Keratinocyte (primary cell): ENCODE data around the gene NAA80. TPM values are rescaled to one million over a fixed set of nuclear protein-coding genes. Genes with fewer than 3 reads are reported as not detected.

ENCODE experiments used
- DNase-seq: peaks from one replicate; pipeline ENCODE4 v3.0.0-alpha.2; 2011; ENCODE audit warnings: low read depth, missing footprints, low spot score
- FAIRE-seq: peaks from 2 replicates; lab custom pipeline; 2011; peaks lifted over from hg19 to GRCh38; lab: Jason Lieb, UNC
- H2AFZ ChIP-seq: 2 replicates; pipeline ENCODE4 v1.6.0; 2012; ENCODE audit warnings: low read length, control low read depth, inconsistent platforms; ENCODE audit not compliant: control insufficient read depth
- H3K27ac ChIP-seq: 2 replicates; pipeline ENCODE4 v1.5.1; 2011; ENCODE audit warnings: low read length; ENCODE audit not compliant: control insufficient read depth, insufficient read depth
- H3K27me3 ChIP-seq: 3 replicates; pipeline ENCODE4 v1.6.0; 2011; ENCODE audit warnings: low read length; ENCODE audit not compliant: control insufficient read depth, insufficient read depth; ENCODE audit errors: extremely low read depth
- H3K36me3 ChIP-seq, 2 experiments: 2 replicates in 1 of 2; 3 replicates in 1 of 2; pipeline ENCODE4 v1.5.1; 2011; ENCODE audit warnings: low read length in 2 of 2, mild to moderate bottlenecking in 1 of 2; ENCODE audit not compliant: control insufficient read depth in 2 of 2, insufficient read depth in 2 of 2; ENCODE audit errors: extremely low read depth in 1 of 2
- H3K4me1 ChIP-seq: 3 replicates; pipeline ENCODE4 v1.5.1; 2011; ENCODE audit warnings: low read length; ENCODE audit not compliant: control insufficient read depth, insufficient read depth; ENCODE audit errors: extremely low read depth
- H3K4me2 ChIP-seq: 3 replicates; pipeline ENCODE4 v1.6.0; 2011; ENCODE audit warnings: low read depth, low read length; ENCODE audit not compliant: control insufficient read depth, insufficient read depth; ENCODE audit errors: extremely low read depth
- H3K4me3 ChIP-seq, 3 experiments: fragments of 200-600 bp in 1 of 3; sonication (generic) in 1 of 3; 2 replicates in 2 of 3; 3 replicates in 1 of 3; pipeline ENCODE4 v1.5.1; 2011 to 2016; ENCODE audit warnings: low read length in 3 of 3, mild to moderate bottlenecking in 3 of 3, control low read depth in 2 of 3, inconsistent platforms in 1 of 3, low read depth in 1 of 3, mixed read lengths in 1 of 3, mixed run types in 1 of 3, moderate library complexity in 1 of 3; ENCODE audit not compliant: control insufficient read depth in 2 of 3, insufficient read depth in 2 of 3; ENCODE audit errors: extremely low read depth in 1 of 3
- H3K79me2 ChIP-seq: 2 replicates; pipeline ENCODE4 v1.6.0; 2012; ENCODE audit warnings: low read length; ENCODE audit not compliant: control insufficient read depth, insufficient read depth
- H3K9ac ChIP-seq: 3 replicates; pipeline ENCODE4 v1.6.0; 2011; ENCODE audit warnings: low read length; ENCODE audit not compliant: control insufficient read depth, insufficient read depth; ENCODE audit errors: extremely low read depth
- H3K9me1 ChIP-seq: 3 replicates; pipeline ENCODE4 v1.6.0; 2011; ENCODE audit warnings: low read length; ENCODE audit not compliant: control insufficient read depth, insufficient read depth; ENCODE audit errors: extremely low read depth
- H3K9me3 ChIP-seq: 2 replicates; pipeline ENCODE4 v1.5.1; 2012; ENCODE audit warnings: low read depth, low read length; ENCODE audit not compliant: control insufficient read depth
- H4K20me1 ChIP-seq: 3 replicates; pipeline ENCODE4 v1.6.0; 2011; ENCODE audit warnings: low read length; ENCODE audit not compliant: control insufficient read depth, insufficient read depth; ENCODE audit errors: extremely low read depth
- EZH2 ChIP-seq: IDR thresholded peaks from one replicate; pipeline ENCODE4 v1.6.1; 2012; ENCODE audit warnings: inconsistent platforms, mild to moderate bottlenecking, low read length, moderate library complexity
- dilution Hi-C: fragments of 300-500 bp; cut with MboI; formaldehyde crosslinking; loops from one replicate; pipeline ENCODE4 v1.7.0; 2020; ENCODE audit warnings: low sequenced_read_pairs; ENCODE audit not compliant: extremely low pct_ligation_motif_present
- polyA plus RNA-seq, 5 experiments: library from polyadenylated mRNA; depleted of rRNA in 3 of 5; stranded (reverse) in 3 of 5; stranded (forward) in 1 of 5; unstranded in 1 of 5; fragments of >200 nt; gene quantifications; 1 replicate in 1 of 5; 2 replicates in 3 of 5; 3 replicates in 1 of 5; pipeline versions ENCODE4 v1.2.1 to v1.2.3, GENCODE V29; 2011 to 2012; ENCODE audit warnings: missing spikeins in 2 of 5, low read depth in 1 of 5, low replicate concordance in 1 of 5
- TF ChIP-seq, protein P1 (sequence below), 3 experiments: IDR thresholded peaks in 1 of 3; conservative IDR thresholded peaks in 1 of 3; optimal IDR thresholded peaks in 1 of 3; 2 replicates in 2 of 3; 3 replicates in 1 of 3; pipeline versions ENCODE3 to v1.5.1; 2011; ENCODE audit warnings: low read length in 3 of 3, mild to moderate bottlenecking in 3 of 3, moderate library complexity in 2 of 3, control low read depth in 1 of 3, inconsistent platforms in 1 of 3; ENCODE audit not compliant: insufficient read depth in 2 of 3; ENCODE audit errors: extremely low read depth in 1 of 3

NAA80 gene
- polyA plus RNA-seq, 1 donor (not counting 4 experiments of a cell fraction or from before 2014, with no cell fraction given), result 6.1 TPM

DNA sequence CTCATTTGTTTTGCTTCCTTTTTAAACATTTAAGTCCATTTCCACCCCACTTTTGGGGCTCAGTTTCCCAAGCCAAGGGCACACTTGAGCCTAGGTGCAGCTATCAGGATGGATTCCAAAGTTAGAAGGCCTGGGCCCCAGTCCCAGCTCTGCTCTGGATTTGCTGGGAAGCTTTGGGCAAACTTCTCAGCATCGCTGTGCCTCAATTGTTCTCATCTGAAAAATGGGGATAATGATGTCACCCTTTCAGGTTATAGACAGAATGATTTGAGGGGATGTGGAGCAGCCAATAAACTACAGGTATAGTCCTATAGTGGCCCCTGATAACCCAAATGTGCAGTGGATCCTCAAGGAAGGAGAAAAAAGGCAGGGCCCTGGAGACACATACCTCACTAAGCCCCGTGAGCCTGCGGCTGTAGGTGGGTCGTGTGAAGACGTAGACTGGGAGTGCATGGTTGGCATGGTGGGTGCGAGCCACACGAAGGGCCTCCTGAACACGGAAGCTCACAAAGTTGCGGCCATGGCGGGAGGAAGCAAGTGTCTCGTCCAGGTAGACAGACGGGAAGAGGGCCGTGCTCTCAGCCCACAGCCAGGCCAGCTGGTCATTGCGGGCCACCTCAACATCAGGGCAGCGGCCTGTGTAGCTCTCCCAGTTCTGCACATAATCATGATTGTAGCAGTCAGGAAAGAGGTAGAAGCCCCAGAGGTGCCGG is 20.1 kb upstream of the NAA80 start:
- TF ChIP-seq, protein P1, sequence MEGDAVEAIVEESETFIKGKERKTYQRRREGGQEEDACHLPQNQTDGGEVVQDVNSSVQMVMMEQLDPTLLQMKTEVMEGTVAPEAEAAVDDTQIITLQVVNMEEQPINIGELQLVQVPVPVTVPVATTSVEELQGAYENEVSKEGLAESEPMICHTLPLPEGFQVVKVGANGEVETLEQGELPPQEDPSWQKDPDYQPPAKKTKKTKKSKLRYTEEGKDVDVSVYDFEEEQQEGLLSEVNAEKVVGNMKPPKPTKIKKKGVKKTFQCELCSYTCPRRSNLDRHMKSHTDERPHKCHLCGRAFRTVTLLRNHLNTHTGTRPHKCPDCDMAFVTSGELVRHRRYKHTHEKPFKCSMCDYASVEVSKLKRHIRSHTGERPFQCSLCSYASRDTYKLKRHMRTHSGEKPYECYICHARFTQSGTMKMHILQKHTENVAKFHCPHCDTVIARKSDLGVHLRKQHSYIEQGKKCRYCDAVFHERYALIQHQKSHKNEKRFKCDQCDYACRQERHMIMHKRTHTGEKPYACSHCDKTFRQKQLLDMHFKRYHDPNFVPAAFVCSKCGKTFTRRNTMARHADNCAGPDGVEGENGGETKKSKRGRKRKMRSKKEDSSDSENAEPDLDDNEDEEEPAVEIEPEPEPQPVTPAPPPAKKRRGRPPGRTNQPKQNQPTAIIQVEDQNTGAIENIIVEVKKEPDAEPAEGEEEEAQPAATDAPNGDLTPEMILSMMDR (optimal IDR thresholded peaks at IDR 0.05 in 1 of 3, IDR thresholded peaks at IDR 0.05 in 1 of 3, conservative IDR thresholded peaks at IDR 0.05 in 1 of 3; ENCODE audit: extremely low read depth in 1 of 3, insufficient read depth in 2 of 3, low read length in 3 of 3), result no peak
- TF ChIP-seq EZH2, result no peak
- no peaks in the 10 kb centered on the region for H3K9me3 ChIP-seq
- no peaks in the 10 kb centered on the region for H3K27me3 ChIP-seq
- H4K20me1 ChIP-seq, result no peaks in the 10 kb centered on the region
- H3K79me2 ChIP-seq, result peaks cover 35% of the 10 kb centered on the region
- peaks cover 45% of the 10 kb centered on the region for H3K4me1 ChIP-seq
- H2AFZ ChIP-seq, result no peak overlapping the region
- dilution Hi-C loops, result no loop called here
- H3K36me3 ChIP-seq, result peaks cover 13 to 31% of the 10 kb centered on the region in 2 experiments
- H3K9me1 ChIP-seq, result peaks cover 7% of the 10 kb centered on the region
- no peak overlapping the region for H3K4me2 ChIP-seq
- H3K9ac ChIP-seq, result no peak overlapping the region
- DNase-seq (no peak), FAIRE-seq (no peak)
- H3K4me3 ChIP-seq, result no peak overlapping the region
- no peak overlapping the region for H3K27ac ChIP-seq

GRCh38 chr3:50318615-50319014 is 19.4 kb upstream of the NAA80 start:
- Histone ChIP-seq H3K4me3 (no peak overlapping the region), H3K27me3 (no peaks in the 10 kb centered on the region), H3K9ac (no peak overlapping the region), H3K9me3 (no peaks in the 10 kb centered on the region), H3K27ac (no peak overlapping the region), H3K79me2 (peaks cover 35% of the 10 kb centered on the region), H3K4me2 (no peak overlapping the region), H3K4me1 (peaks cover 45% of the 10 kb centered on the region), H3K9me1 (peaks cover 7% of the 10 kb centered on the region), H3K36me3 (peaks cover 12 to 25% of the 10 kb centered on the region in 2 experiments), H4K20me1 (no peaks in the 10 kb centered on the region), H2AFZ (no peak overlapping the region)
- dilution Hi-C loops, result no loop called here
- TF ChIP-seq, protein P1 (optimal IDR thresholded peaks at IDR 0.05 in 1 of 3, IDR thresholded peaks at IDR 0.05 in 1 of 3, conservative IDR thresholded peaks at IDR 0.05 in 1 of 3; ENCODE audit: extremely low read depth in 1 of 3, insufficient read depth in 2 of 3, low read length in 3 of 3), result no peak
- TF ChIP-seq EZH2, result no peak
- FAIRE-seq (no peak), DNase-seq (no peak)
